Psoas muscle (tissue), 8 donors: ENCODE measurements around the gene NGDN. TPM values are rescaled to one million over a fixed set of nuclear protein-coding genes. Genes with fewer than 3 reads are reported as not detected.
A peak's percentile ranks its signal among the peaks of the same experiment; 100 is the strongest.

Source experiments
- ATAC-seq, 4 donors: fragments of 200-7000 bp; cut with Tn5 transposase; one replicate each; pipeline ENCODE4 v1.9.1; 2020; ENCODE audit warnings: moderate library complexity in 3 of 4, mild to moderate bottlenecking in 2 of 4
- DNase-seq, 2 donors: peaks; one replicate each; pipeline ENCODE4 v3.0.0-alpha.2; 2020
- H3K27ac ChIP-seq: fragments of 200-600 bp; one replicate; pipeline ENCODE4 v1.8.0; 2022
- H3K27me3 ChIP-seq, 3 donors: fragments of 200-600 bp in 1 of 3; one replicate each; pipeline versions ENCODE4 v1.6.1 to v1.8.0; 2013 to 2022; ENCODE audit warnings: low read length in 2 of 3, mild to moderate bottlenecking in 2 of 3, moderate library complexity in 1 of 3; ENCODE audit not compliant: insufficient read depth in 3 of 3
- H3K36me3 ChIP-seq, 2 donors: fragments of 200-600 bp in 1 of 2; one replicate each; pipeline versions ENCODE4 v1.6.1 to v1.8.0; 2013 to 2022; ENCODE audit warnings: low read depth in 1 of 2, mild to moderate bottlenecking in 1 of 2, moderate library complexity in 1 of 2; ENCODE audit not compliant: insufficient read depth in 1 of 2
- H3K4me1 ChIP-seq: fragments of 200-600 bp; one replicate; pipeline ENCODE4 v1.8.0; 2022
- H3K4me3 ChIP-seq: fragments of 200-600 bp; one replicate; pipeline ENCODE4 v1.8.0; 2022; ENCODE audit warnings: mild to moderate bottlenecking
- H3K9me3 ChIP-seq: fragments of 200-600 bp; one replicate; pipeline ENCODE4 v1.8.0; 2022
- WGBS, 3 donors: extraction: QIAGEN DNeasy Blood & Tissue Kit; methylation state at CpG; one replicate each; pipeline versions ENCODE4 v1.1.6 to v1.1.7; 2013; 5-methylcytosine and 5-hydroxymethylcytosine counted together
- intact Hi-C, 2 donors: fragments of 100-400 bp; cut with DNase I; formaldehyde crosslinking; loops; one replicate each; pipeline versions ENCODE4 v1.11.0 to v1.14.2; 2022
- polyA plus RNA-seq, 3 donors: library from polyadenylated mRNA; stranded (reverse); fragments of 200-250 nt; gene quantifications; one replicate each; pipeline ENCODE4 v1.2.3, GENCODE V29; 2013
- total RNA-seq, 4 donors: library from RNA; stranded (reverse); fragmentation: NEBNext Ultra II Directional in 2 of 4; extraction: Animal tissue kit (Norgen Biotek cat#: 25700) in 2 of 4; gene quantifications; one replicate each; pipeline versions ENCODE4 v1.2.1 to v1.2.4, GENCODE V29; 2021 to 2023
- TF ChIP-seq, protein P1 (sequence below): fragments of 200-600 bp; IDR thresholded peaks from one replicate; pipeline ENCODE4 v1.8.0; 2022; ENCODE audit warnings: antibody characterized with exemption
- donor health status: healthy with polysubstance abuse.
- donor health status: DM: no; HTN: no; CAD: no; lungs with moderate emphysema.
- donor health status: Bipolar disorder and iron deficiency.
- donor health status: healthy.
- donor health status: DM: yes; HTN: yes; CAD: no.
- donor health status: DM: no; HTN: no; CAD: no.
- donor health status: DM: no; HTN: no; CAD: no.
- donor health status: DM: yes; HTN: yes; CAD: no.

NGDN gene
- total and polyA plus RNA-seq, 7 donors = 20.3 to 91.1 (median 49.9) TPM

DNA sequence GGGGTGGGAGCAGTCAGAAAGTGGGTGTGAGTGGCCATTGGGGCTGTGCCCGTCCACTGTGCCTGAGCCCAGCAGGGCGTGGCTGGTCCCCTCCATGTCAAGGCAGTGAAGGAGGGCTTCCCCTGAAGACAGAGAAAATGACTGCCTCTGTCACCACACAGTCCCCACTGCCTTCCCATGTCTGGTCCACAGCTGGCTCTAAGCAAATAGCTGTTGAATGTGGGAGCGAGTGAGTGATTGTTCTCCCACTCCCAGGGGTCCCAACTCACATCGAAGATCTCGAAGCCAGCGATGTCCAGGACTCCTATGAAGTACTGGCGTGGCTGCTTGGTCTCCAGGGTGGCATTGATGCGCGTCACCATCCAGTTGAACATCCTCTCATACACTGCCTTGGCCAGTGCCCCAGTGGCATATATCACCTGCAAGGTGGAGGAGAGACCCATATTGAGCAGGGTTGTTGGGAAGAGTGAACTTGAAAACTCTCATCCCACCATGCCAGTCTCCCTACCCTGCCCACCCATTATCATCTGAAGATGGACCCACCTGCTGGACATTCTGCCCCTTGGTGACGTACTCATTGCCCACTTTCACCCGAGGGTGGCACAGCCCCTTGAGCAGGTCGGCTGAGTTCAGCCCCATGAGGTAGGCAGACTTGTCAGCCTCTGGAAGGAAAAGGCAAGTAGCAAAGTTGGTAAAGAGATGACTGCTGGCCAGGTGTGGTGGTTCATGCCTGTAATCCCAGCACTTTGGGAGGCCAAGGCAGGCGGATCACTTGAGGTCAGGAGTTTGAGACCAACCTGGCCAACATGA lies 40.6 kb upstream of the NGDN start:
- ATAC-seq (no peak), DNase-seq (no peak)
- no peak overlapping the region for H3K27ac ChIP-seq
- WGBS, 3 donors = 60 to 69% (median 65%) methylated on average over 13 of the region's 13 CpGs
- intact Hi-C loops = no loop called here
- no peak overlapping the region for H3K4me3 ChIP-seq
- H3K36me3 ChIP-seq = peaks cover 0 to 24% of the 10 kb centered on the region in 2 donors
- peaks cover 2% of the 10 kb centered on the region for H3K4me1 ChIP-seq
- H3K27me3 ChIP-seq = no peaks in the 10 kb centered on the region
- TF ChIP-seq, protein P1, sequence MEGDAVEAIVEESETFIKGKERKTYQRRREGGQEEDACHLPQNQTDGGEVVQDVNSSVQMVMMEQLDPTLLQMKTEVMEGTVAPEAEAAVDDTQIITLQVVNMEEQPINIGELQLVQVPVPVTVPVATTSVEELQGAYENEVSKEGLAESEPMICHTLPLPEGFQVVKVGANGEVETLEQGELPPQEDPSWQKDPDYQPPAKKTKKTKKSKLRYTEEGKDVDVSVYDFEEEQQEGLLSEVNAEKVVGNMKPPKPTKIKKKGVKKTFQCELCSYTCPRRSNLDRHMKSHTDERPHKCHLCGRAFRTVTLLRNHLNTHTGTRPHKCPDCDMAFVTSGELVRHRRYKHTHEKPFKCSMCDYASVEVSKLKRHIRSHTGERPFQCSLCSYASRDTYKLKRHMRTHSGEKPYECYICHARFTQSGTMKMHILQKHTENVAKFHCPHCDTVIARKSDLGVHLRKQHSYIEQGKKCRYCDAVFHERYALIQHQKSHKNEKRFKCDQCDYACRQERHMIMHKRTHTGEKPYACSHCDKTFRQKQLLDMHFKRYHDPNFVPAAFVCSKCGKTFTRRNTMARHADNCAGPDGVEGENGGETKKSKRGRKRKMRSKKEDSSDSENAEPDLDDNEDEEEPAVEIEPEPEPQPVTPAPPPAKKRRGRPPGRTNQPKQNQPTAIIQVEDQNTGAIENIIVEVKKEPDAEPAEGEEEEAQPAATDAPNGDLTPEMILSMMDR = no peak
- no peaks in the 10 kb centered on the region for H3K9me3 ChIP-seq

DNA sequence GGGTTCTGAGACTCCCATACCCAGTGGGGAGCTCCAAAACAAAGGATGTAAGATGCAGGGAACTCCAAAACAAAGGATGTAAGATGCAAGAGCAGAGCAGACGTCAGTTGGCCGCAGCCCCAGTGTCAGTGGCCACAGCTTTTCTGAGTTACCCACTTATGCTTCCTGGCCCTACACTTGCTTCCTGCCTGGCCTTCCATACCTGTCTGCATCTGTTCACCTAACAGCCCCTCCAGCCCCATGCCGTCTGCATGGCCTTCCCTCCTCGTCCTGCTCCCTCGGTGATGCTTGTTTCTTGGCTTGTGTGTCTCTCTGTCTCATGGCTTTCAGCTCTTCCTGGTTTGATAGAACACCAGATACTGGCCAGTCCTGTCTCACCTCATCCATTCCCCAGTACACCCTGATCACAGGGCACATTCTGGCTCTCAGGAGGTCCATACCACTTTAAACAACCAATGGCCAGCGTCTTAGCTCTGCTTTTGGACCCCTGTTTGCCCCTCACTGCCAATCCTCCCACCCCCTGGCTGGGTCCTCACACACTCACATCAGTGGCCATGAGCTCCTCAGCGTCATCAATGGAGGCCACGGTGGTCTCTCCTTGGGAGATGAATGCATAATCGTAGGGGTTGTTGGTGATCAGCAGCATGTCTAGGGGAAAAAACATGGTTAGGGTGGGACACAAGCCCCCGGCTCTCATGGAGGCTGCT lies 39.3 kb upstream of the NGDN start:
- WGBS, 3 donors = 45 to 56% (median 51%) methylated on average over 10 of the region's 10 CpGs
- Histone ChIP-seq H3K27ac (no peak overlapping the region), H3K9me3 (no peaks in the 10 kb centered on the region), H3K4me3 (peak overlapping the region; percentile 15), H3K4me1 (peaks cover 2% of the 10 kb centered on the region), H3K36me3 (peaks cover 0 to 20% of the 10 kb centered on the region in 2 donors), H3K27me3 (no peaks in the 10 kb centered on the region)
- intact Hi-C loops = no loop called here
- TF ChIP-seq, protein P1 = no peak
- DNase-seq = no peak
- no peak for ATAC-seq

DNA sequence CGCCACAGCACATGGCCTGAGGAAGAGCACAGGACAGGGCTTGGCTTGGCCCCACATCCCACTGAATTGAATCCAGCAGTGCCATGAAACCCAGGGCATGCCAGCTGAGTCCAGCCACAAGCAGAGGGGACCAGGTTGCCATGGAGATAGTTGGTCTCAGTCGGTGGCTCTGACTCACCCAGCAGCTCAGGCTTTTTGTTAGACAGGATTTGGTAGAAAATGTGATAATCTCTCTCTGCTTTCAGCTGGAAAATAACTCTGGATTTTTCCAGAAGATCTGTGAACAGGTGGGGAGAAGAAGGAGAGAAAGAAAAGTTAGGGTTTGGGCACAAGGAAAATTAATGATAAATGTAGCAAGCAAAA lies 38.8 kb upstream of the NGDN start:
- Histone ChIP-seq H3K4me1 (peaks cover 2% of the 10 kb centered on the region), H3K27ac (no peak overlapping the region), H3K27me3 (no peaks in the 10 kb centered on the region), H3K4me3 (peak overlapping the region; percentile 53), H3K36me3 (peaks cover 0 to 15% of the 10 kb centered on the region in 2 donors), H3K9me3 (no peaks in the 10 kb centered on the region)
- peak in 2 of 4 donors; percentile 10 to 20 for ATAC-seq
- no peak for DNase-seq
- intact Hi-C loops = no loop called here
- TF ChIP-seq, protein P1 = no peak
- WGBS, 3 donors = 12 to 28% (median 26%) methylated on average over 2 of the region's 2 CpGs

DNA sequence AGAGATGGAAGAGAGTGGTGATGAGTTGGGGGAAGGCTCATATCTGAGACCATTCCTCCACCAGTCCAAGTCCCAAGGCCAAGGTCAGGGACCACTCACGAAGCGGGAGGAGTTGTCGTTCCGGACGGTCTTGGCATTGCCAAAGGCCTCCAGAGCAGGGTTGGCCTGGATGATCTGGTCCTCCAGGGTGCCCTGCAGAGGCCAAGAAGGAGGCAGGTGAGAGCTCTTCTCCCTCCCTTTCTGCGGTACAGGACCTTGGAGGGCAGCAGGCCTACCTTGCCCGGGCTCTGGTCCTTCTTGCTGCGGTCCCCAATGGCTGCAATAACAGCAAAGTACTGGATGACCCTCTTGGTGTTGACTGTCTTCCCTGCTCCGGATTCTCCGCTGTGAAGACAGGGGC lies 38.0 kb upstream of the NGDN start:
- Histone ChIP-seq H3K27me3 (no peaks in the 10 kb centered on the region), H3K9me3 (no peaks in the 10 kb centered on the region), H3K4me1 (peaks cover 8% of the 10 kb centered on the region), H3K4me3 (peak overlapping the region; percentile 53), H3K27ac (no peak overlapping the region), H3K36me3 (peaks cover 0 to 12% of the 10 kb centered on the region in 2 donors)
- WGBS, 3 donors = 56 to 59% (median 59%) methylated on average over 10 of the region's 10 CpGs
- intact Hi-C loops = no loop called here
- TF ChIP-seq, protein P1 = no peak
- no peak for DNase-seq
- no peak for ATAC-seq
